H1 (cell line): Measurements from ENCODE around the gene CCDC178. TPM values are rescaled to one million over a fixed set of nuclear protein-coding genes. Genes with fewer than 3 reads are reported as not detected.

Experiments
- CTCF ChIA-PET: fragments of 300-600 bp; sonication (Branson Sonifier 250); formaldehyde crosslinking; loops from one replicate; lab custom pipeline; 2021; ENCODE audit not compliant: partially characterized antibody; lab: Charles Lee
- POLR2A ChIA-PET: fragments of 300-600 bp; sonication (Branson Sonifier 250); formaldehyde crosslinking; loops from one replicate; lab custom pipeline; 2021; ENCODE audit warnings: inconsistent platforms; ENCODE audit not compliant: partially characterized antibody; lab: Charles Lee
- DNase-seq, 2 experiments: peaks; one replicate each; pipeline versions ENCODE4 v3.0.0 to v3.0.0-alpha.2; 2010 to 2022; ENCODE audit warnings: low spot score in 2 of 2, low read depth in 1 of 2, mixed read lengths in 1 of 2
- FAIRE-seq: peaks from 2 replicates; lab custom pipeline; 2011; peaks lifted over from hg19 to GRCh38; lab: Jason Lieb, UNC
- H2AFZ ChIP-seq: 2 replicates; pipeline ENCODE4 v1.8.1; 2012; ENCODE audit warnings: low read length, inconsistent platforms
- H2AK5ac ChIP-seq: 2 replicates; pipeline ENCODE4 v1.6.1; 2013; ENCODE audit warnings: low read depth, low read length
- H2BK120ac ChIP-seq: replicated peaks from 2 replicates; pipeline ENCODE3; 2013; ENCODE audit warnings: low read depth, low read length, inconsistent platforms
- H2BK12ac ChIP-seq: 2 replicates; pipeline ENCODE4 v1.6.1; 2013; ENCODE audit warnings: low read depth, low read length
- H2BK15ac ChIP-seq: 2 replicates; pipeline ENCODE4 v1.6.1; 2013; ENCODE audit warnings: low read length
- H2BK20ac ChIP-seq: 2 replicates; pipeline ENCODE4 v1.6.1; 2013; ENCODE audit warnings: low read length
- H2BK5ac ChIP-seq: 2 replicates; pipeline ENCODE4 v1.6.1; 2013; ENCODE audit warnings: low read depth, low read length
- H3K14ac ChIP-seq: 2 replicates; pipeline ENCODE4 v1.6.1; 2013; ENCODE audit warnings: inconsistent platforms; ENCODE audit not compliant: insufficient read length
- H3K18ac ChIP-seq: 2 replicates; pipeline ENCODE4 v1.6.1; 2013; ENCODE audit warnings: low read length; ENCODE audit errors: extremely low read depth
- H3K23ac ChIP-seq: 2 replicates; pipeline ENCODE4 v1.6.1; 2013; ENCODE audit warnings: inconsistent platforms; ENCODE audit not compliant: insufficient read length
- H3K23me2 ChIP-seq: 2 replicates; pipeline ENCODE4 v1.6.1; 2013; ENCODE audit warnings: low read depth, low read length
- H3K27ac ChIP-seq: 2 replicates; pipeline ENCODE4 v1.6.1; 2011; ENCODE audit warnings: low read depth, low read length, inconsistent platforms
- H3K27me3 ChIP-seq, 4 experiments: replicated peaks in 1 of 4; 1 replicate in 1 of 4; 2 replicates in 3 of 4; pipeline versions ENCODE4 v1.6.1 to v1.8.1; 2011 to 2013; ENCODE audit warnings: low read length in 3 of 4, mild to moderate bottlenecking in 3 of 4, inconsistent platforms in 2 of 4, mixed read lengths in 2 of 4, moderate library complexity in 1 of 4; ENCODE audit not compliant: control insufficient read depth in 3 of 4, insufficient read depth in 3 of 4; ENCODE audit errors: extremely low read depth in 1 of 4
- H3K36me3 ChIP-seq, 4 experiments: 2 replicates each; pipeline versions ENCODE4 v1.6.1 to v1.8.1; 2011 to 2013; ENCODE audit warnings: mild to moderate bottlenecking in 4 of 4, low read length in 3 of 4, moderate library complexity in 2 of 4, control low read depth in 1 of 4, inconsistent platforms in 1 of 4; ENCODE audit not compliant: insufficient read depth in 4 of 4, control insufficient read depth in 2 of 4
- H3K4ac ChIP-seq: replicated peaks from 2 replicates; pipeline ENCODE3; 2013; ENCODE audit warnings: low read length, low read depth, mixed read lengths, inconsistent platforms; ENCODE audit not compliant: insufficient read length
- H3K4me1 ChIP-seq, 4 experiments: replicated peaks in 1 of 4; 1 replicate in 1 of 4; 2 replicates in 3 of 4; pipeline versions ENCODE4 v1.6.1 to v1.8.1; 2011 to 2013; ENCODE audit warnings: low read length in 3 of 4, inconsistent platforms in 2 of 4, mixed read lengths in 1 of 4; ENCODE audit not compliant: insufficient read depth in 4 of 4, control insufficient read depth in 3 of 4
- H3K4me2 ChIP-seq, 2 experiments: 2 replicates each; pipeline versions ENCODE4 v1.6.1 to v1.8.1; 2011 to 2013; ENCODE audit warnings: low read depth in 2 of 2, low read length in 2 of 2, control low read depth in 1 of 2, inconsistent platforms in 1 of 2, mild to moderate bottlenecking in 1 of 2; ENCODE audit not compliant: insufficient read depth in 1 of 2
- H3K4me3 ChIP-seq, 4 experiments: fragments of 200-600, 300-600 bp in 1 of 4; sonication (generic), shearing (Covaris generic), sonication (Bioruptor Twin) in 1 of 4; 2 replicates each; pipeline versions ENCODE4 v1.5.1 to v1.8.1; 2011 to 2016; ENCODE audit warnings: low read length in 4 of 4, low read depth in 3 of 4, control low read depth in 2 of 4, inconsistent platforms in 2 of 4, mild to moderate bottlenecking in 2 of 4, mixed read lengths in 1 of 4, moderate library complexity in 1 of 4; ENCODE audit not compliant: insufficient read depth in 2 of 4; ENCODE audit errors: extremely low read depth in 1 of 4
- H3K56ac ChIP-seq: replicated peaks from 2 replicates; pipeline ENCODE3; 2013; ENCODE audit warnings: low read depth, mild to moderate bottlenecking, mixed read lengths, low read length, inconsistent platforms; ENCODE audit not compliant: insufficient read length
- H3K79me1 ChIP-seq: 2 replicates; pipeline ENCODE4 v1.6.1; 2013; ENCODE audit warnings: low read depth, low read length, control low read depth
- H3K79me2 ChIP-seq, 2 experiments: 2 replicates each; pipeline versions ENCODE4 v1.6.1 to v1.8.1; 2012 to 2013; ENCODE audit warnings: low read length in 2 of 2, mild to moderate bottlenecking in 2 of 2, inconsistent platforms in 1 of 2; ENCODE audit not compliant: insufficient read depth in 2 of 2, control insufficient read depth in 1 of 2
- H3K9ac ChIP-seq, 4 experiments: replicated peaks in 1 of 4; 1 replicate in 1 of 4; 2 replicates in 3 of 4; pipeline versions ENCODE4 v1.6.1 to v1.8.1; 2011 to 2013; ENCODE audit warnings: low read depth in 3 of 4, low read length in 3 of 4, control low read depth in 2 of 4, mild to moderate bottlenecking in 2 of 4, moderate library complexity in 2 of 4, inconsistent platforms in 1 of 4; ENCODE audit errors: extremely low read depth in 1 of 4
- H3K9me3 ChIP-seq, 2 experiments: 2 replicates each; pipeline versions ENCODE4 v1.6.1 to v1.8.1; 2012 to 2013; ENCODE audit warnings: mild to moderate bottlenecking in 2 of 2, moderate library complexity in 2 of 2, control low read depth in 1 of 2, inconsistent platforms in 1 of 2, low read depth in 1 of 2, low read length in 1 of 2, mixed read lengths in 1 of 2; ENCODE audit not compliant: insufficient read depth in 2 of 2
- H4K20me1 ChIP-seq, 2 experiments: replicated peaks in 1 of 2; 2 replicates each; pipeline versions ENCODE3 to v1.8.1; 2011 to 2013; ENCODE audit warnings: inconsistent platforms in 2 of 2, low read length in 2 of 2, mild to moderate bottlenecking in 1 of 2; ENCODE audit not compliant: insufficient read depth in 2 of 2, control insufficient read depth in 1 of 2
- H4K5ac ChIP-seq: 2 replicates; pipeline ENCODE4 v1.6.1; 2013; ENCODE audit warnings: low read length, low read depth, mixed read lengths, inconsistent platforms; ENCODE audit not compliant: insufficient read length
- H4K8ac ChIP-seq: 2 replicates; pipeline ENCODE4 v1.8.0; 2013; ENCODE audit warnings: mild to moderate bottlenecking, moderate library complexity, low read length, inconsistent platforms; ENCODE audit not compliant: insufficient read depth; ENCODE audit errors: extremely low read depth
- H4K91ac ChIP-seq: replicated peaks from 2 replicates; pipeline ENCODE3; 2013; ENCODE audit warnings: low read length, mixed read lengths, inconsistent platforms; ENCODE audit not compliant: insufficient read length
- CEBPB ChIP-seq: IDR thresholded peaks from 2 replicates; pipeline ENCODE4 v1.6.1; 2012; ENCODE audit warnings: low read depth, low read length
- E2F6 ChIP-seq: IDR thresholded peaks from 2 replicates; pipeline ENCODE4 v1.6.1; 2012; ENCODE audit warnings: inconsistent platforms
- HDAC2 ChIP-seq, 2 experiments: fragments of 300-600 bp in 1 of 2; sonication (generic) in 1 of 2; IDR thresholded peaks; 2 replicates each; pipeline ENCODE4 v1.6.1; 2011 to 2012; ENCODE audit warnings: low read depth in 2 of 2, low read length in 2 of 2, mild to moderate bottlenecking in 2 of 2, moderate library complexity in 2 of 2, borderline replicate concordance in 1 of 2, inconsistent platforms in 1 of 2
- KDM4A ChIP-seq: IDR thresholded peaks from one replicate; pipeline ENCODE4 v1.7.1; 2012; ENCODE audit warnings: low read depth, mild to moderate bottlenecking, moderate library complexity, low read length, inconsistent platforms; ENCODE audit not compliant: severe bottlenecking
- NRF1 ChIP-seq: IDR thresholded peaks from 2 replicates; pipeline ENCODE4 v1.6.1; 2011; ENCODE audit warnings: mild to moderate bottlenecking, low read depth, low read length, improper control_type of control experiment
- PHF8 ChIP-seq: fragments of 200-600 bp; sonication (generic); conservative IDR thresholded peaks from 2 replicates; pipeline ENCODE4 v1.7.1; 2012; ENCODE audit warnings: low read depth, mild to moderate bottlenecking, inconsistent platforms, low read length, moderate library complexity
- POLR2A ChIP-seq, 2 experiments: IDR thresholded peaks; 1 replicate in 1 of 2; 2 replicates in 1 of 2; pipeline ENCODE4 v1.6.1; 2011; ENCODE audit warnings: low read depth in 2 of 2, low read length in 2 of 2, mild to moderate bottlenecking in 2 of 2; ENCODE audit errors: control extremely low read depth in 1 of 2
- RAD21 ChIP-seq, 2 experiments: IDR thresholded peaks in 1 of 2; conservative IDR thresholded peaks in 1 of 2; 2 replicates each; pipeline ENCODE4 v1.6.1; 2011; ENCODE audit warnings: low read depth in 2 of 2, low read length in 2 of 2, improper control_type of control experiment in 1 of 2, inconsistent platforms in 1 of 2, mild to moderate bottlenecking in 1 of 2, moderate library complexity in 1 of 2
- RXRA ChIP-seq: IDR thresholded peaks from 2 replicates; pipeline ENCODE4 v1.6.1; 2011; ENCODE audit warnings: low read depth, mild to moderate bottlenecking, low read length, moderate library complexity; ENCODE audit not compliant: insufficient read depth
- SAP30 ChIP-seq: fragments of 300-600 bp; sonication (generic); IDR thresholded peaks from 2 replicates; pipeline ENCODE4 v1.7.1; 2012; ENCODE audit warnings: low read length, moderate library complexity, mild to moderate bottlenecking, inconsistent platforms; ENCODE audit not compliant: insufficient read depth, insufficient replicate concordance
- SIX5 ChIP-seq: IDR thresholded peaks from 2 replicates; pipeline ENCODE4 v1.6.1; 2011; ENCODE audit warnings: mild to moderate bottlenecking, low read depth, low read length
- TEAD4 ChIP-seq: IDR thresholded peaks from 2 replicates; pipeline ENCODE4 v1.6.1; 2012; ENCODE audit warnings: low read depth, low read length, inconsistent platforms, mixed read lengths
- YY1 ChIP-seq: IDR thresholded peaks from 2 replicates; pipeline ENCODE4 v1.6.1; 2011; ENCODE audit warnings: low read depth, mild to moderate bottlenecking, low read length
- WGBS, 2 experiments: shearing (Covaris generic) in 1 of 2; methylation state at CpG; one replicate each; pipeline versions ENCODE4 v1.1.6 to v1.1.7; 2013 to 2015; ENCODE audit warnings: low lambda C conversion rate in 2 of 2, mixed read lengths in 2 of 2, inconsistent platforms in 1 of 2, low coverage in 1 of 2, missing lambda C conversion rate in 1 of 2; ENCODE audit not compliant: insufficient replicate concordance in 2 of 2, insufficient coverage in 1 of 2, insufficient read length in 1 of 2; ENCODE audit errors: extremely low coverage in 1 of 2, missing lambda C conversion rate in 1 of 2; 5-methylcytosine and 5-hydroxymethylcytosine counted together
- polyA plus RNA-seq, 7 experiments: library from polyadenylated mRNA; depleted of rRNA in 3 of 7; stranded (reverse) in 5 of 7; unstranded in 2 of 7; fragments of >200 nt in 5 of 7; fragments of 200-250 nt in 2 of 7; gene quantifications; 1 replicate in 5 of 7; 2 replicates in 1 of 7; 4 replicates in 1 of 7; pipeline versions ENCODE4 v1.2.1 to v1.2.3, GENCODE V29; 2011 to 2013; ENCODE audit warnings: missing spikeins in 2 of 7, mixed read lengths in 2 of 7
- total RNA-seq: library from RNA; stranded (reverse); fragmentation: NEBNext Ultra II Directional; extraction: Animal tissue kit (Norgen Biotek cat#: 25700); gene quantifications from 2 replicates; pipeline ENCODE4 v1.2.1, GENCODE V29; 2021
- TF ChIP-seq, protein P1 (sequence below): IDR thresholded peaks from 2 replicates; pipeline ENCODE4 v1.6.1; 2011; ENCODE audit warnings: low read depth, mild to moderate bottlenecking, low read length; ENCODE audit not compliant: insufficient read depth

The CCDC178 gene
- total and polyA plus RNA-seq, 2 of the 8 experiments (the other 6 are each of a cell fraction or from before 2014, with no cell fraction given) = not detected

DNA sequence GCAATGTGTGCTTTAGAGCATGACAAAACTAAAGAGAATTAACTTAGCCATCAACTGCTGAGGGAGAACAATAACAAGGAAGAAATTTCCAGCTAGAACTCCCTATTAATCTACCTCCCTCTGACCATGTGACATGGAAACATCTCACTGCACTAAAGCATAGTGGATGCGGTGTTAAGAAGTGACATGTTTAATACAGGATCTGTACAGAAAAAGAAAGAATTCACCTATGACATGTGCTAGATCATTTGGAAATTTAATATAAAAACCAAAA lies 465.4 kb downstream of the CCDC178 start:
- Histone ChIP-seq H3K27ac (no peak overlapping the region), H3K9ac (no peak overlapping the region), H3K4me3 (no peak overlapping the region), H3K4me1 (no peaks in the 10 kb centered on the region), H3K27me3 (no peaks in the 10 kb centered on the region), H3K36me3 (no peaks in the 10 kb centered on the region), H3K14ac (no peak overlapping the region), H3K18ac (no peak overlapping the region), H2AK5ac (no peak overlapping the region), H2BK5ac (no peak overlapping the region), H2BK15ac (no peak overlapping the region), H4K20me1 (no peaks in the 10 kb centered on the region), H2BK120ac (no peak overlapping the region), H3K23ac (no peak overlapping the region), H4K8ac (no peak overlapping the region), H3K56ac (no peak overlapping the region), H2BK20ac (no peak overlapping the region), H3K4ac (no peak overlapping the region), H2AFZ (no peak overlapping the region), H3K9me3 (no peaks in the 10 kb centered on the region), H3K79me2 (no peaks in the 10 kb centered on the region), H3K4me2 (no peak overlapping the region), H2BK12ac (no peak overlapping the region), H4K91ac (no peak overlapping the region), H4K5ac (no peak overlapping the region), H3K79me1 (no peaks in the 10 kb centered on the region), H3K23me2 (no peaks in the 10 kb centered on the region)
- no peak for DNase-seq
- WGBS, 2 experiments = 92% methylated on average over 1 of the region's 1 CpG; no CpG with 5 or more reads in 1 of the 2 experiments
- ChIA-PET CTCF (no interaction called here), POLR2A (no interaction called here)
- no peak for FAIRE-seq
- no peak for TF ChIP-seq SAP30
- TF ChIP-seq YY1 = no peak
- TF ChIP-seq POLR2A (IDR thresholded peaks at IDR 0.05; ENCODE audit: control extremely low read depth in 1 of 2, low read depth in 2 of 2, low read length in 2 of 2) = no peak
- TF ChIP-seq NRF1 = no peak
- TF ChIP-seq, protein P1, sequence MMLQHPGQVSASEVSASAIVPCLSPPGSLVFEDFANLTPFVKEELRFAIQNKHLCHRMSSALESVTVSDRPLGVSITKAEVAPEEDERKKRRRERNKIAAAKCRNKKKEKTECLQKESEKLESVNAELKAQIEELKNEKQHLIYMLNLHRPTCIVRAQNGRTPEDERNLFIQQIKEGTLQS = no peak
- TF ChIP-seq CEBPB = no peak
- no peak for TF ChIP-seq RAD21 (IDR thresholded peaks at IDR 0.05 in 1 of 2, conservative IDR thresholded peaks at IDR 0.05 in 1 of 2; ENCODE audit: low read depth in 2 of 2, low read length in 2 of 2)
- no peak for TF ChIP-seq KDM4A
- no peak for TF ChIP-seq PHF8
- no peak for TF ChIP-seq TEAD4
- TF ChIP-seq HDAC2 (IDR thresholded peaks at IDR 0.05; ENCODE audit: borderline replicate concordance in 1 of 2, low read depth in 2 of 2, low read length in 2 of 2) = no peak
- no peak for TF ChIP-seq RXRA
- no peak for TF ChIP-seq E2F6
- TF ChIP-seq SIX5 = no peak
